Trophoblast cell (in vitro differentiated cells and primary cell): ENCODE measurements around the gene DGKD.

Source experiments
- DNase-seq, 2 donors: peaks; one replicate each; pipeline ENCODE4 v3.0.0-alpha.2; 2016
- H2AFZ ChIP-seq: 2 replicates; pipeline ENCODE4 v1.6.1; 2013; ENCODE audit warnings: low read length, moderate library complexity, mild to moderate bottlenecking; ENCODE audit not compliant: insufficient read depth, poor library complexity
- H2AK5ac ChIP-seq: 2 replicates; pipeline ENCODE4 v1.6.1; 2013; ENCODE audit warnings: mild to moderate bottlenecking, low read length
- H2BK120ac ChIP-seq: 2 replicates; pipeline ENCODE4 v1.6.1; 2013; ENCODE audit warnings: low read length, mild to moderate bottlenecking, moderate library complexity; ENCODE audit not compliant: insufficient read depth, poor library complexity
- H2BK12ac ChIP-seq: 2 replicates; pipeline ENCODE4 v1.6.1; 2013; ENCODE audit warnings: mild to moderate bottlenecking, low read length, moderate library complexity
- H2BK5ac ChIP-seq: 2 replicates; pipeline ENCODE4 v1.6.1; 2013; ENCODE audit warnings: low read length, low read depth, moderate library complexity, mild to moderate bottlenecking; ENCODE audit not compliant: poor library complexity
- H3K14ac ChIP-seq: 2 replicates; pipeline ENCODE4 v1.6.1; 2013; ENCODE audit warnings: mild to moderate bottlenecking, low read length
- H3K18ac ChIP-seq: 2 replicates; pipeline ENCODE4 v1.6.1; 2013; ENCODE audit warnings: mild to moderate bottlenecking, low read length
- H3K23ac ChIP-seq: 2 replicates; pipeline ENCODE4 v1.6.1; 2013; ENCODE audit warnings: low read length
- H3K27ac ChIP-seq: 2 replicates; pipeline ENCODE4 v1.5.1; 2013; ENCODE audit warnings: low read depth, mild to moderate bottlenecking, inconsistent platforms, low read length, moderate library complexity
- H3K27me3 ChIP-seq: 2 replicates; pipeline ENCODE4 v1.6.1; 2013; ENCODE audit warnings: inconsistent platforms, mild to moderate bottlenecking, low read length, moderate library complexity; ENCODE audit not compliant: insufficient read depth
- H3K36me3 ChIP-seq, 2 experiments: 1 replicate in 1 of 2; 2 replicates in 1 of 2; pipeline ENCODE4 v1.6.1; 2013; ENCODE audit warnings: low read length in 2 of 2, mild to moderate bottlenecking in 2 of 2, moderate library complexity in 1 of 2; ENCODE audit not compliant: insufficient read depth in 2 of 2, control insufficient read depth in 1 of 2
- H3K4ac ChIP-seq: 2 replicates; pipeline ENCODE4 v1.6.1; 2013; ENCODE audit warnings: low read depth, mild to moderate bottlenecking, low read length, moderate library complexity
- H3K4me1 ChIP-seq, 2 experiments: 1 replicate in 1 of 2; 2 replicates in 1 of 2; pipeline ENCODE4 v1.6.1; 2013; ENCODE audit warnings: low read length in 2 of 2, mild to moderate bottlenecking in 2 of 2, moderate library complexity in 1 of 2; ENCODE audit not compliant: insufficient read depth in 2 of 2, control insufficient read depth in 1 of 2
- H3K4me2 ChIP-seq: 2 replicates; pipeline ENCODE4 v1.6.1; 2013; ENCODE audit warnings: inconsistent platforms, mild to moderate bottlenecking, low read length, moderate library complexity
- H3K4me3 ChIP-seq: 2 replicates; pipeline ENCODE4 v1.5.1; 2013; ENCODE audit warnings: mild to moderate bottlenecking, low read depth, low read length, inconsistent platforms
- H3K79me1 ChIP-seq: one replicate; pipeline ENCODE4 v1.6.1; 2013; ENCODE audit warnings: low read length
- H3K79me2 ChIP-seq: 2 replicates; pipeline ENCODE4 v1.6.1; 2013; ENCODE audit warnings: low read length, mild to moderate bottlenecking; ENCODE audit not compliant: control insufficient read depth, insufficient read depth, poor library complexity
- H3K9ac ChIP-seq: 2 replicates; pipeline ENCODE4 v1.6.1; 2013; ENCODE audit warnings: mild to moderate bottlenecking, low read length
- H3K9me3 ChIP-seq: 2 replicates; pipeline ENCODE4 v1.6.1; 2013; ENCODE audit warnings: low read depth, mild to moderate bottlenecking, control low read depth, inconsistent platforms, low read length; ENCODE audit not compliant: insufficient read depth
- H4K12ac ChIP-seq: 2 replicates; pipeline ENCODE4 v1.6.1; 2013; ENCODE audit warnings: low read depth, mild to moderate bottlenecking, low read length, moderate library complexity
- H4K8ac ChIP-seq: 2 replicates; pipeline ENCODE4 v1.6.1; 2013; ENCODE audit warnings: low read depth, mild to moderate bottlenecking, low read length, moderate library complexity
- H4K91ac ChIP-seq: one replicate; pipeline ENCODE4 v1.6.1; 2013; ENCODE audit warnings: low read depth, mild to moderate bottlenecking, low read length, moderate library complexity
- WGBS: extraction: QIAGEN DNeasy Blood & Tissue Kit; methylation state at CpG from one replicate; pipeline ENCODE4 v1.1.7; 2013; ENCODE audit warnings: missing lambda C conversion rate; ENCODE audit not compliant: insufficient read length, insufficient coverage; ENCODE audit errors: extremely low coverage; 5-methylcytosine and 5-hydroxymethylcytosine counted together

The DGKD gene

DNA sequence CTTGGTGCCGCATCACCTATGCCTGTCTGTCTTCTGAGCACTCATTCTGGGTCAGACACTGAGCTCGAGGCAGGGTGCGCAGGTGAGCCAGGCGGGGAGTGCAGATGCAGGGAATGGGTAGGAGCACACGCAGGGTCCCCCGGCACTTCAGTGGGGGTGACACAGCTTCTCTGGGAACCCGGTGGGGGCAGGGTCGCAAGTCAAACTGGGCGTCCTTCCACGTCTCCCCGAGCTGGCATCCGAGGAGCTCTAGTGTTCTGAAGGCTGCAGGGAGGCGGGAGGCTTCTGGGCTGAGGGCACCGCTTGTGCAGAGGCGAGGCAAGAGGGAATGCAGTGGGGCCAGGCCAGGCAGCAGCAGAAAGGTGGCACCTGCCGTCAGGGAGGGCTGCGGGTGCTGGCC, 86.0 kb downstream of the DGKD start:
- no peaks in the 10 kb centered on the region for H3K27me3 ChIP-seq
- no peak overlapping the region for H2BK12ac ChIP-seq
- no peak overlapping the region for H4K91ac ChIP-seq
- no peak overlapping the region for H3K9ac ChIP-seq
- no peak overlapping the region for H3K27ac ChIP-seq
- no peak overlapping the region for H3K4me2 ChIP-seq
- no peaks in the 10 kb centered on the region for H3K4me1 ChIP-seq
- no peak overlapping the region for H4K8ac ChIP-seq
- H3K18ac ChIP-seq: no peak overlapping the region
- H3K4ac ChIP-seq: no peak overlapping the region
- H2AFZ ChIP-seq: no peak overlapping the region
- peaks cover 5% of the 10 kb centered on the region for H3K9me3 ChIP-seq
- no peaks in the 10 kb centered on the region for H3K79me2 ChIP-seq
- no peak overlapping the region for H2AK5ac ChIP-seq
- no peak overlapping the region for H4K12ac ChIP-seq
- no peak for DNase-seq
- no peaks in the 10 kb centered on the region for H3K79me1 ChIP-seq
- no peak overlapping the region for H2BK5ac ChIP-seq
- no peak overlapping the region for H3K23ac ChIP-seq
- H3K36me3 ChIP-seq: peaks cover 20 to 34% of the 10 kb centered on the region in 2 experiments
- no CpG with 5 or more reads among the region's 17 CpGs for WGBS
- H2BK120ac ChIP-seq: no peak overlapping the region
- H3K14ac ChIP-seq: no peak overlapping the region
- H3K4me3 ChIP-seq: no peak overlapping the region

GRCh38 chr2:233440714-233441113, 86.4 kb downstream of the DGKD start:
- Histone ChIP-seq H3K79me1 (no peaks in the 10 kb centered on the region), H4K8ac (no peak overlapping the region), H3K23ac (no peak overlapping the region), H3K4me3 (no peak overlapping the region), H3K14ac (no peak overlapping the region), H3K27ac (no peak overlapping the region), H3K27me3 (no peaks in the 10 kb centered on the region), H3K4me1 (no peaks in the 10 kb centered on the region), H4K91ac (no peak overlapping the region), H2AFZ (no peak overlapping the region), H2BK5ac (no peak overlapping the region), H3K4me2 (no peak overlapping the region), H2BK120ac (no peak overlapping the region), H2AK5ac (no peak overlapping the region), H3K9me3 (peaks cover 3% of the 10 kb centered on the region), H3K79me2 (no peaks in the 10 kb centered on the region), H3K9ac (no peak overlapping the region), H3K4ac (no peak overlapping the region), H3K36me3 (peaks cover 20 to 33% of the 10 kb centered on the region in 2 experiments), H4K12ac (no peak overlapping the region), H2BK12ac (no peak overlapping the region), H3K18ac (no peak overlapping the region)
- no CpG with 5 or more reads among the region's 9 CpGs for WGBS
- no peak for DNase-seq

DNA sequence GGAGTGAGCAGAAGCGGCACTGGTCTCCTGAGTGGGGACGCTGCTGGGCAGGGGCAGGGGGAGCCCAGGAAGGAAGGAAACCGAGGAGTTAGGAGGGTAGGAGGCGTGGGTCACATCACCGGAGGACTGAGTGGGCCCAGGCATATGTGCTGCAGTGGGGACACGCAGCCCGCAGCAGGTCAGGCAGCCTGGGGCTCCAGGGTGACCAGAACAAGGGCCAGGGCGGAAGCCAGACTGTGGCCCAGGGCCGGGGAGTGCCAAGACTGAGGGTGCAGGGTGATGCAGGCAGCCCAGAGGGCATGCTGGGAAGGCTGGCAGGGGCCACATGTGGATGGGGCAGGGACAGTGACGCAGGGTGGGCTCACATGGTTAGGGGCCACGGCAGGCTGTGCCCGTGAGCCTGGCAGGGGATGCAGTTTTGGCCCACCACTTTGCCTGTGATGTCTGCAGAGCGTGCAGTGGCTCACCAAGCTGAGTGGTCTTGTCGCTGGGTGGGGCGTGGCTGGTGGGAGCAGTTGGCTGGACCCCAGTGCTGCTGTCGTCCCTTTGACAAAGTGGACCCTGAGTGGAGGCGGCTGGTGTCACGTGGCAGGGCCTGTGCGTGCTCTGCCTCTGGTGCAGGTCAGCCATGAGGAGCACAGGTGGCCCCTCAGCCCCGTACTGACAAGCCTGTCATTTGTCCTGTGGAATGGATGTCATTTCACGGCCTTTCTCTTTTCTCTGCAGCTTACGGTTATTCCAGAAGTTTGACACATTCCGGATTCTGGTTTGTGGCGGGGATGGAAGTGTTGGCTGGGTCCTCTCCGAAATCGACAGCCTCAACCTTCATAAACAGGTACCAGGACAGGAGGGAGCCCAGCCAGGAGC, 87.1 kb downstream of the DGKD start:
- H2BK5ac ChIP-seq: no peak overlapping the region
- no peak overlapping the region for H3K9ac ChIP-seq
- no peak overlapping the region for H2BK120ac ChIP-seq
- H3K9me3 ChIP-seq: peaks cover 1% of the 10 kb centered on the region
- no peak overlapping the region for H3K4me2 ChIP-seq
- no peak overlapping the region for H3K4me3 ChIP-seq
- no peak overlapping the region for H2AK5ac ChIP-seq
- H3K27ac ChIP-seq: no peak overlapping the region
- H3K4me1 ChIP-seq: no peaks in the 10 kb centered on the region
- no peak overlapping the region for H3K14ac ChIP-seq
- no peak overlapping the region for H3K18ac ChIP-seq
- H3K36me3 ChIP-seq: peaks cover 14 to 32% of the 10 kb centered on the region in 2 experiments
- H3K27me3 ChIP-seq: no peaks in the 10 kb centered on the region
- no peak overlapping the region for H3K23ac ChIP-seq
- H2BK12ac ChIP-seq: no peak overlapping the region
- no peak overlapping the region for H4K12ac ChIP-seq
- H4K91ac ChIP-seq: no peak overlapping the region
- H3K79me1 ChIP-seq: no peaks in the 10 kb centered on the region
- WGBS: no CpG with 5 or more reads among the region's 26 CpGs
- no peak for DNase-seq
- H3K79me2 ChIP-seq: no peaks in the 10 kb centered on the region
- H4K8ac ChIP-seq: no peak overlapping the region
- H3K4ac ChIP-seq: no peak overlapping the region
- no peak overlapping the region for H2AFZ ChIP-seq

DNA sequence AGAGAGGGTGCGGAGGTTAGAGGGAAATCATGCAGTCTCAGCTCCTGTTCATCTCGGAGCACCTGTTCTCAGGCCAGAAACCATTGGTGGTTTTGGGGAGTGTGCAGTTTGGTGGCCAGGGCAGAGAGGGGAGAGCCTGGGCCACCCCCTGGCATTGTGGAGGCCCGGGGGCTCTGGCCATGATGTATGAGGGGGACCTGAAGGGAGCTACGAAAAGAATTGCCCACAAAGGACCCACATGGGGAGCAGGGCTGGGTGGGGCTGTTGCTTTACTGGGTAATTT, 87.7 kb downstream of the DGKD start:
- Histone ChIP-seq H2BK12ac (no peak overlapping the region), H3K79me2 (no peaks in the 10 kb centered on the region), H3K27me3 (no peaks in the 10 kb centered on the region), H3K9ac (no peak overlapping the region), H3K4ac (no peak overlapping the region), H3K27ac (no peak overlapping the region), H3K4me3 (no peak overlapping the region), H2AFZ (no peak overlapping the region), H4K12ac (no peak overlapping the region), H3K18ac (no peak overlapping the region), H3K9me3 (peaks cover 1% of the 10 kb centered on the region), H3K4me2 (no peak overlapping the region), H3K79me1 (no peaks in the 10 kb centered on the region), H4K8ac (no peak overlapping the region), H3K14ac (no peak overlapping the region), H3K36me3 (peaks cover 14 to 32% of the 10 kb centered on the region in 2 experiments), H2AK5ac (no peak overlapping the region), H4K91ac (no peak overlapping the region), H3K23ac (no peak overlapping the region), H3K4me1 (no peaks in the 10 kb centered on the region), H2BK5ac (no peak overlapping the region), H2BK120ac (no peak overlapping the region)
- DNase-seq: no peak
- WGBS: no CpG with 5 or more reads among the region's 4 CpGs
